IPS-18c (cell line): ENCODE data around the gene CLEC1B.
"Not testable (repeated sequence)": the region's sequence is repeated elsewhere in the genome, so short reads cannot be mapped to it uniquely, and the experiment has no call there.

ENCODE experiments used
- H3K4me3 ChIP-seq: 2 replicates; pipeline ENCODE4 v1.7.0; 2013; ENCODE audit warnings: low read depth, mild to moderate bottlenecking, low read length, moderate library complexity; ENCODE audit not compliant: insufficient read depth
- H3K9me3 ChIP-seq: one replicate; pipeline ENCODE4 v1.6.1; 2013; ENCODE audit warnings: mild to moderate bottlenecking, low read length, moderate library complexity; ENCODE audit not compliant: control insufficient read depth, insufficient read depth

CLEC1B gene

DNA sequence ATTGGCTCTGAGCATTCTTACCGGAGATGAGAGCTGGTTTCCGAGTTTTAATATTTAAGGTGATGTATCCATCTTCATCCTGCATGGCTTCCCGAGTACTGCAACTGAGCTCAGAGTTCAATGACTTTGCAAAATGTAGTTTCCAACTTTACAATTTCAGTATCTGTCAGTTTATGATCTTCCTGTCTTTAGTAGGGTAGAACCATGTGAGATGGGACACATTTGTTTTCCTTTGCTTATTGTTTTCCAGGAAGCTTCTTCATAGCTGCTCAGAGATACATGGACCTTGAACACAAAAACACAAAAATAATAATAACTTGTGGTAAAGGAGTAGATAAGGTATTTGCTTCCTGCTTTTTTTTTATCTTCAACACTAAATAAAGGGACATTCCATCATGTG lies at the start of gene CLEC1B:
CLEC1B (minus strand) TSS at position 106 of the 400 bp plus-strand sequence; CDS start at position 85, 21 bp downstream.
- H3K4me3 ChIP-seq, result no peak within 1 kb of the TSS
- H3K9me3 ChIP-seq, result no peaks in the 10 kb centered on the region

DNA sequence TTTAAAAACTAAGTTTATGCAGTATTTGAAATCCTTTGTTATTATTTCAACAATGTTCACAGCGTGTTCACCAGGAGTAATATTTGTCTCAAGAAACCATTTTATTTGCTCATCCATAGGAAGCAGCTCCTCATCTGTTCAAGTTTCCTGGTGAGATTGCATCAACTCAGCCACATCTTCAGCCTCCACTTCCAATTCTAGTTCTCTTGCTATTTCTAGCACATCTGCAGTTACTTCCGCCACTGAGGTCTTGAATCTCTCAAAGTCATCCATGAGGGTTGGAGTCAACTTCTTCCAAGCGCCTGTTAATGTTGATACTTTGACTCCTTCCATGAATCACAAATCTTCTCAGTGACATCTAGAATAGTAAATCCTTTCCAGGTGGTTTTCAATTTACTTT lies 49.6 kb upstream of the CLEC1B start:
- H3K4me3 ChIP-seq, result no peak overlapping the region
- peaks cover 3% of the 10 kb centered on the region for H3K9me3 ChIP-seq

DNA sequence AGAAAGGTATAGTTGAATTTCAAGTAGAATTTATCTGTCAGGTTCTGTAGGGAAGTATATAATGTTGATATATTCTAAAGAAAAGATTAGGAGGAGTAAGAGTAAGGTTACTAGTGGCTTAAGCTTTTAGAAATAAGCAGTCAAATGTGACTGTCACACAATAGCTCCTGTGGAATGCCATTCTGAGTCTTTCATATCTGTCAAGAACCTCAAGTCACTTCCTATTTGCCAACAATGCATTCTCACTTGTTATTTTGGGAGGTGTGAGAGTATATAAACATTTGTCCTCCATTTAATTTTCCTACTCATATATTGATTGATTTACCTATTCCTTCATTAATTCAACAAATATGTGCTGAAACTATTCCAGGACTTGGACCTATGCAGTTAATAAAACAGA lies 43.2 kb upstream of the CLEC1B start:
- H3K4me3 ChIP-seq, result no peak overlapping the region

DNA sequence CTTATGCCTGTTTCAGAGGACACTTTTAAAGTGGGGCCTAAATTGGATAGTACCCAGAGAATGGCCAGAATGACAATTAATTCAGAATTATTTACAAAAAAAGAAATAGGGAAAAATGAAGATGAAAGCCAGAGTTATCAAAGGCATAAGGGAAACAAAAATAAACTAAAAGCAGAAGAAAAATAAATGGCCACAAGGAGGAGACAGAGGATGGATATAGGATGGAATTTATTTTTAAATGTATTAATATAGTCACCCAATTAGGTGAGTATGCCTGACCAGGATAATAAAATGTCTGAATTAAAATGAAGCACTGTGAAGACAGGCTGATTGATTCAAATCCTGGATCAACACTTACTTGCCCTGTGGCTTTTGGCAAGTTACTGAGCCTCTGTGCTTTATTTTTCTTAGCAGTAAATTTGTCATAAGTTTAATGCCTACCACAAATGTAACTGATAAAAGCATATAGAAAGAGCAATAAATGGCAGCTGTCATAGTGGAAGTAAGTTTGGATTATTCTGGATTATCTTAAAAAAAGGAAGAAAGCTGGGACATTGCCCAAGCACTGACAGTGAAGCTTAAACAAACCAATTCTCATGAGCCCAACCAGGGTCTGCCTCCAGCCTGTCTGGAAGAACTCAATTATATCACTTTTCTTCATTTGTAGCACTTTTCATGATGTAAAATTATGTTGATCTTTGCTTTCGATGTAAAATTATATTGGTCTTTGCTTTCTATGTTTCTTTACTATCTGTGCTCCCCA lies 35.0 kb upstream of the CLEC1B start:
- no peak overlapping the region for H3K4me3 ChIP-seq
- no peaks in the 10 kb centered on the region for H3K9me3 ChIP-seq

More for the DNA sequence above, 43.2 kb upstream of the CLEC1B start:
- H3K9me3 ChIP-seq, result no peaks in the 10 kb centered on the region

DNA sequence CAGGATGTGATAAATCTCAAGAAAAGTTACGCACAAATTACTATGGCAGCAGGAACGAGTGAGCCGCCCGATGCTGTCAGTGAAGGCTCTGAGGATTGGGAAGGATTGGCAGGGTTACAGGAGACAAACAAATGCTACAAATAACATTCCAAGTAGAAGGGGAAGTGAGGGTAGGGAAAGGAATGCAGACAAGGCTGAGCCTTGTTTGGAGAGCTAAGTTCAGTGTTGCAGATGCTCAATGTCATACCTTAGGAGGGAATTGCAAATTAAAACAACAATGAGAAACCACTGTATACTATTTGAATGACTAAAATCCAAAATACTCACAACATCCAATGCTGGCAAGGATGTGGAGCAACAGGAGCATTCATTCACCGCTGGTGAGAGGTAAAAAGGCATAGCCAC lies 32.9 kb upstream of the CLEC1B start:
- Histone ChIP-seq H3K4me3 (no peak overlapping the region), H3K9me3 (no peaks in the 10 kb centered on the region)

DNA sequence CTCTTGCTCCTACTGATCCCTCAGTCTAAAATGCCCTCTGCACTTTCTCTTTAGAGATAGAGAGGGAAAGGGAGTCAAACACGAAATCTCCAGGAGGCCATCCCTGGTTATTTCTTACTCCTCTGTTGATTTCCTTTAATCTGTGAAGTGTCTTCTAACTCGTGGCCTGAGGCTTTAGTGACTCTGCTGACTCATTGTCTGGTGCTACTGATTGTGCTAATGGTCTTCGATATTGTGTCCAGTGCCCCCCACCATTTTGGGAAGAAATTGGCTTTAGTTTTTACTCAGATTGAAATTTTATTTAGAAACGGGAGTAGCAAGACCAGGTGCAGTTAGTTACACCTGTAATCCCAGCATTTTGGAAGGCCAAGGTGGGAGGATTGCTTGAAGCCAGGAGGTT lies 32.4 kb upstream of the CLEC1B start:
- Histone ChIP-seq H3K4me3 (no peak overlapping the region), H3K9me3 (no peaks in the 10 kb centered on the region)

DNA sequence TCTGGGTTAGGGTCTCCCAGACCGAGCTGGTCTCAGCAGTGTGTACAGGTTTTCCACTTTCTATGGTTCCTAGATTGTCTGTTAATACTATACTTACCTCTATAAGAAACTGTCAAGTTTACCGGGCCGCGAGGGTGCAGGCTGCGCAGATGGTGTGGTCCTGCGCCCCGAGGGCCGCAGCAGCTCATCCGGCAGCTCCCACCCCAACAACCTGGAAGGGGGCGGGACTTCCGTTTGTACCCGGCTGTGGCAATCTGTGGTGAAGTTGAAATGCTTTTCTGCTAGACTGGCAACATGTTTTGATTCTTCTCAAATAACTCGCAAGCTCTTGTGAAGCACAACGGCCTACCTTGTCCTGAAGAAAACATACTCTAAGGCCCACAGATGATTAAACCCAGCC lies 31.5 kb upstream of the CLEC1B start, which contains the start of gene CLEC9A:
CLEC9A (plus strand) TSS at position 237 of the 400 bp plus-strand sequence. CDS start 22,006 bp downstream, outside the sequence.
- no peaks in the 10 kb centered on the region for H3K9me3 ChIP-seq

DNA sequence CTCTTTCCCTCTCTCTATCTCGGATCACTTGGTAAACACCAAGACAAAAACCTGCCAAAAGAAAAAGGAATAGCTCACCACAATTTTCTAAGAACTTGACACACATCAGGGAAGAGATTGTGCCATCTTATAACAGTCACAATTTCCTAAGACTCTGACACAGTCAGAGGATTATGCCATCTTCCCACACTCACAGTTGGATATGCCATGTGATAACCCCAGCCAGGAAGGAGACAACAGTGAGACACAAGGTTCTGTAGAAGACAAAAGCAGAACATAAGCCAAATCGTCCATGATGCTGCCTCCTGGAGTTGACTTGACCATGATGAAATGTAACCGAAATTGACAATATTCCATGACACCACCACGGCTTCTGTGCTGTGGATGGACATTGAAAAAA lies 28.8 kb upstream of the CLEC1B start:
- Histone ChIP-seq H3K9me3 (no peaks in the 10 kb centered on the region), H3K4me3 (no peak overlapping the region)

More for the DNA sequence above, 31.5 kb upstream of the CLEC1B start, which contains the start of gene CLEC9A:
- no peak within 1 kb of the TSS for H3K4me3 ChIP-seq

DNA sequence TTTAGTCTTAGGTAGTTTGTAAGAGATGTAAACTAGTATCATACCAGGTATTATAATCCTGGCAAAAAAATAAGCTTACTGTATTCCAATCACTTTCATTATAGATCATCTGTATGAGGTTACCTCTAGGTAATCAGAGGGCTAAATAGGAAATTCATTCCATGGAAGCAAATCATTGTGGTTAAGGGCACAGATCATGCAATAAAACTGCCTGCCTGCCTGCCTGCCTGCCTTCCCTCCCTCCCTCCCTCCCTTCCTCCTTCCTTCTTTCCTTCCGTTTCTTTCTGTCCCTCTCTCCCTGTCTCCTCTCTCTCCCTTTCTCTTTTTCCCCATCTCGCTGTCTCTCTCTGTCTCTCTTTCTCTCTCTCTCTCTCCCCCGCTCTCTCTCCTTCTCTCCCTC lies 28.4 kb upstream of the CLEC1B start:
- Histone ChIP-seq H3K4me3 (no peak overlapping the region), H3K9me3 (no peaks in the 10 kb centered on the region)

DNA sequence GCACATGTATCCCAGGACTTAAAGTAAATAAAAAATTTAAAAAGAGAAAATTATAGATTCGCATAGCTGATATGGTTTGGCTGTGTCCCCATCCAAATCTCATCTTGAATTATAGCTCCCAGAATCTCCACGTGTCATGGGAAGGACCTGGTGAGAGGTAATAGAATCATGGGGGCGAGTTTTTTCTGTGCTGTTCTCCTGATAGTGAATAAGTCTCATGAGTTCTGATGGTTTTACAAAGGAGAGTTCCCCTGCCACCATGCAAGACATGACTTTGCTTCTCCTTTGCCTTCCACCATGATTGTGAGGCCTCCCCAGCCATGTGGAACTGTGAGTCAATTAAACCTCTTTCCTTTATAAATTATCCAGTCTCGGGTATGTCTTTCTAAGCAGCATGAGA lies 27.7 kb upstream of the CLEC1B start:
- H3K9me3 ChIP-seq, H3K4me3 ChIP-seq: not testable (repeated sequence)

DNA sequence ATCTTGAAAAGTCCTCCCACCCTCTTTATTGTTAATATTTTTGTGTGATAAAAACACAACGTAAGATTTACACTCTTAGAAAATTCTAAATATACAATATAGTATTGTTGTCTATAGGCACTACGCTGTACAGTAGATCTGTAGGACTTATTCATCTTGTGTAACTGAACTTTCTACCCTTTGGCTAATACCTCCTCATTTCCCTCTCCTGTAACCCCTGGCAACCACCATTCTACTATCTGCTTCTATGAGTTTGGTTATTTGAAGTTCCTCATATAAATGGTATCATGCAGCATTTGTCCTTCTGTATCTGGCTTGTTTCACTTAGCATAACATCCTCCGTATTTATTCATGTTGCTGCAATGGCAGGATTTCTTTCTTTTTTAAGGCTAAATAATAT lies 26.3 kb upstream of the CLEC1B start:
- Histone ChIP-seq H3K9me3 (no peaks in the 10 kb centered on the region), H3K4me3 (no peak overlapping the region)

DNA sequence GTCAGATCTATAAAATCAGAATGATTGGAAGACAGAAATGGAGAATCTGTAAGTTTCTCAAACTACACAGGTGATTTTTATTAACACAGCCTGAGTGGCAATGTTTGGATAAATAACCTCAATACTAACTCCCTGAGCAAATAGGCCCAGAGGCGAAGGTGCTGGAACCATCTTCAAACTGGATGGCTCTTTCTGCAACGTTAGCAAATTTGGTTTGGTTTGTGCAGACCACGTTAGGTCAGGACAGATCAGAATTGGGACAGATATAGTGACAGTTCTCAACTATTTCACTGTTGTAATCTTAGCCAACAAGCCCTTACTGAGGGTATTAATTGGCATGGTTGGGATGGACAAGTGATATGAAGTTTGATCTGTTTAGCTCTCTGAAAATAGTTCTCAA lies 22.4 kb upstream of the CLEC1B start:
- no peak overlapping the region for H3K4me3 ChIP-seq
- H3K9me3 ChIP-seq, result no peaks in the 10 kb centered on the region

DNA sequence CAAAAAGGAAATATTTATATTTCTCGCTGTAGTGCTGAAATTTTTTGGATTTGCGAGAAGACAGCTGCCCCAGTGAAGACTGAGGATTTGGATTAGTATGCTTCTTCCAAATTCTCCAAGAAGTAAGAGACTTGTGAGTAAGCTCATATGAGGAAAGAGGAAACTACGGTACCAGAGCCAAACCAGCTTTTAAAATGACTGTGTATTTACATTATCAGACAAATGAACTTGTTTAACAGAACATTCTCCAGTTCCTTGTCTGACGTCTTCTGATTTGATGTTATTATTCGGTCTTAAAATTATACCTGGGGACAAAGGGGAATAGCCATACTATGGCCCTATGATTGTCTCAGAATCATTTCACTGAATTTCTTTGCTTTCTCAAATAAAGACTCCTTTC lies 19.5 kb upstream of the CLEC1B start:
- no peaks in the 10 kb centered on the region for H3K9me3 ChIP-seq
- H3K4me3 ChIP-seq, result no peak overlapping the region

DNA sequence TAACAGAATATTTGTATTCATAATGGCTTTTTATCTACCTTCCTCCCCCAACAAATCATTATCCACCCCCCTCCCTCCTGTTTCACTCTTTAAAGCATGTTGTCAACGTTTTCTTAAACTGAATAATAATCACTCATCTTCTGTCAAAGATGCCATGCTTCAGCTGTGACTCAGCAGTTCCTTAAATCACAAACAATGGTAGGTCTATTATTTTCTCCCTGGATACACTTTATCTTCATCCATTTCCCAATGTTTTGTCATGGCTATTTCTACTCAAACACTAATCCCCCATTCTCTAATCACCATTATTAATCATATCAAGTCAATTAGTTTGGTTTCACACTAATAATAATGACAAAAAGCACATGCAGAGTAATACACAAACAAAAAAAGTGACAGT lies 18.0 kb upstream of the CLEC1B start:
- H3K4me3 ChIP-seq, result no peak overlapping the region
- H3K9me3 ChIP-seq, result no peaks in the 10 kb centered on the region

DNA sequence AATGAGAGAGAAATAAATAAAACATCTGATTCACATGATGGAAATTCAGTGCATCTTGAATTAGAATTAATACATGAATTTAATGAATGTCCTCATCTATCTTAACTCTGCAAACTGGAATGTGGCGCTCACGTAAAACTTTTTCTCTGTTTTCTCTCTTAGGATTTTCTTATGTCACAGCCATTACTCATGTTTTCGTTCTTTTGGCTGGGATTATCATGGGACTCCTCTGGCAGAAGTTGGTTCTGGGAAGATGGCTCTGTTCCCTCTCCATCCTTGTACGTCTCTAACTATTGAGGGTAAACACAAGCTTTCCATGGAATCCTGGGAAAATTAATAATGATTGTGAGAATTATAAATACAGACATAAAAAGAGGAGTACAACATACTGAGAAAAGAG lies 16.5 kb upstream of the CLEC1B start:
- Histone ChIP-seq H3K9me3 (no peaks in the 10 kb centered on the region), H3K4me3 (no peak overlapping the region)

DNA sequence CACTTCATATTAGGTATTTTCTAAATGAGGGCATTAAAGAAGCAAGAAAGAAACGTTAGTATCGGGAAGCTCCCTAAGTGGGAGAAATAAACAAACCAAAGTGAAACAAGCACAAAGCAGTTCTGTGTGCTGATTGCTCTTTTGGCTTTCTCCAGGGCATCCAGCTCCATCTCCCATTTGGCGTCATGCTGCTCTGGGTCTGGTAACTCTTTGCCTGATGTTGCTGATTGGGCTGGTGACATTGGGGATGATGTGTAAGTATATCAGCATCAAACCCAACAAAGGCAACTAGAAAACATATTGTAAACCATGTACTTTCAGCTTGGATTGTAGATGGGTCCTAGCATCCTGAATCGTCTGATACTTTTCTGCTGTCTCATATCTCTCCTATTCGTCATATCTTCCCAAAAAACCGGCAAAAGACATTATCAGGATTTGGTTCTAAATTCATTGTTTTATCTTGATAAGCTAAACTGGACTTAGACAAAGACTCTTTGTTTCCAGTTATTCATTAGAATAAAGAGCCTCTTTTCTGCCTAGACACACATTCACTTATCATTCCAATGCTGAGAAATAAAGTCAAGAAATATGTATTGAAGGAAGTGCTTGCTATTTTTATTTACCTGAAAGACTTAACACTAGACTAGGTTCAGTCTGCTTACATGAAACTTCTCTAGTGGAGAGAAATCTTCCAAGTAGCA lies 13.9 kb upstream of the CLEC1B start:
- Histone ChIP-seq H3K9me3 (no peaks in the 10 kb centered on the region), H3K4me3 (no peak overlapping the region)

DNA sequence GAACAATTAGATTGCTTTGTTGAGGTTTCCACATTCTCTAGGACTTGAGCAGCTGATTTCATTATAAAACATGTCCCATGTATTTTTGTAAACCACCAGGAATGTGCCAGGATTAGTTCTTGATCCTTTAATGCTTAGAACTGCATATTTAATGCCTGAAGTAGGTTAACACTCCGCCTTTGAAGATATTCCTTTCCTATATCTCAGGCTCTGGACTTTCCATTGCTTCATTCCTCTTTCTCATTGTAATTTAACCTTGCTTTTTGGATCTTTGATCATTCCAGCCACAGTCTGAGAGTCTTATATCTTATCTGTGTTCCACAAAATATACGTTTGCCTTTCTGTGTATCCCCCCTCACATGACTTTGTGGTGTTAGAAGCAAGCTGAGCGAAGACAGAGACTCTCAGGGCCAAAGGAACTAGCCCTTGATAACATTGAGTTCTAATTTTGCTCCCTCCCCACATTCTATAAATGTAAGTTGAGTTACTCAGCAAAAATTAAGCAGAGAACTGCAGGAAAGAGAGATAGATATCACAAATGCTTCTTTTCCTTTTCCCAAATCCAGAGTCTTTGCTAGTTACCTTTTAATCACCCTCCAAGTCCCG lies 2.4 kb upstream of the CLEC1B start:
- H3K9me3 ChIP-seq, result no peaks in the 10 kb centered on the region
- H3K4me3 ChIP-seq, result no peak overlapping the region

DNA sequence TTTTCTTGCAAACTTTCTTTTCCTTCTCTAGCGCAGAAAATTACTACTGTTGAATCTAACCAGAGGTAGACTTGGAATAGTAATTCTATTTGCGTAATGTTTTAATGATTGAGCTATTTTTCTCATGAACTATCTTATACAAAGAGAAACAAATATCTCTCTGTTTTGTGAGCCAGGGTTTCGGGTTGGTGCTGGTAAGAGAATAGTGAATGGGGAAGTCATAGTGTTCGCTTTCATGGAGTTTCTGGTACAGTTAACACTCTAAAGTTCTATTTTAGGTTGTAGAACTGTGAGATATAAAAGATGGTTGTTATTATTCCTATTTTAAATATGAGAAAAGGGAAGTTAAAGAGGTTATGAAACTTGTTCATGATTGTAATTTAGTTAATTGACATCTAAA lies 6.6 kb downstream of the CLEC1B start:
- H3K4me3 ChIP-seq, result no peak overlapping the region
- no peaks in the 10 kb centered on the region for H3K9me3 ChIP-seq
